HepG2 (cell line): ENCODE measurements around the gene TTC39B. TPM values are rescaled to one million over a fixed set of nuclear protein-coding genes. Genes with fewer than 3 reads are reported as not detected.

ENCODE experiments used
- AHDC1 ChIP-seq: sonication (generic); formaldehyde crosslinking; IDR thresholded peaks from 2 replicates; pipeline ENCODE4 v1.5.1; 2020; ENCODE audit warnings: mild to moderate bottlenecking, missing genetic modification reagents, borderline replicate concordance
- GATAD2A ChIP-seq: IDR thresholded peaks from 2 replicates; pipeline ENCODE4 v1.6.1; 2016
- MED1 ChIP-seq: sonication (generic); formaldehyde crosslinking; IDR thresholded peaks from 2 replicates; pipeline ENCODE4 v1.4.0; 2020; ENCODE audit warnings: missing genetic modification reagents
- NR2C2 ChIP-seq: sonication (generic); formaldehyde crosslinking; IDR thresholded peaks from 2 replicates; pipeline ENCODE4 v1.4.0; 2020; ENCODE audit warnings: missing genetic modification reagents, mild to moderate bottlenecking, moderate library complexity, borderline replicate concordance
- TCF12 ChIP-seq, 2 experiments: fragments of 450-650 bp in 1 of 2; sonication (generic) in 1 of 2; formaldehyde crosslinking in 1 of 2; IDR thresholded peaks; 2 replicates each; pipeline versions ENCODE4 v1.6.1 to v1.8.0; 2017 to 2022; ENCODE audit warnings: antibody characterized with exemption in 1 of 2, mild to moderate bottlenecking in 1 of 2, missing genetic modification reagents in 1 of 2, moderate library complexity in 1 of 2
- ZBTB3 ChIP-seq: sonication (generic); formaldehyde crosslinking; IDR thresholded peaks from 2 replicates; pipeline ENCODE4 v1.4.0; 2020; ENCODE audit warnings: low read depth, mild to moderate bottlenecking, moderate library complexity, missing genetic modification reagents, borderline replicate concordance
- ZMAT3 ChIP-seq: sonication (generic); formaldehyde crosslinking; conservative IDR thresholded peaks from 2 replicates; pipeline ENCODE4 v1.7.0; 2021; ENCODE audit warnings: missing genetic modification reagents
- ZNF292 ChIP-seq: sonication (generic); formaldehyde crosslinking; IDR thresholded peaks from 2 replicates; pipeline ENCODE4 v1.8.1; 2022; ENCODE audit warnings: mild to moderate bottlenecking, low read depth, missing genetic modification reagents, borderline replicate concordance
- ZNF557 ChIP-seq: sonication (generic); formaldehyde crosslinking; IDR thresholded peaks from 2 replicates; pipeline ENCODE4 v1.4.0; 2020; ENCODE audit warnings: missing genetic modification reagents
- ZNF737 ChIP-seq: sonication (generic); formaldehyde crosslinking; IDR thresholded peaks from 2 replicates; pipeline ENCODE4 v1.5.0; 2020; ENCODE audit warnings: missing genetic modification reagents, mild to moderate bottlenecking, borderline replicate concordance
- polyA plus RNA-seq, 8 experiments: library from polyadenylated mRNA; depleted of rRNA in 3 of 8; stranded (reverse) in 7 of 8; unstranded in 1 of 8; fragments of >200 nt; fragmentation: Illumina TruSeq in 4 of 8; extraction: Trizol in 4 of 8; gene quantifications; 2 replicates each; pipeline versions ENCODE4 v1.2.1 to v1.2.3, GENCODE V29; 2011 to 2016; ENCODE audit warnings: low read depth in 4 of 8, missing spikeins in 1 of 8, mixed read lengths in 1 of 8; ENCODE audit not compliant: insufficient read depth in 1 of 8
- total RNA-seq, 5 experiments: library from RNA; depleted of rRNA; stranded (reverse); fragments of >200 nt; fragmentation: Illumina TruSeq; extraction: Trizol; gene quantifications; 2 replicates each; pipeline ENCODE4 v1.2.3, GENCODE V29; 2016; ENCODE audit warnings: low read depth in 1 of 5
- TF ChIP-seq, protein P1 (sequence below): sonication (generic); formaldehyde crosslinking; IDR thresholded peaks from 2 replicates; pipeline ENCODE4 v1.5.0; 2020; ENCODE audit warnings: mild to moderate bottlenecking, missing genetic modification reagents, borderline replicate concordance
- TF ChIP-seq, protein P2 (sequence below): sonication (generic); formaldehyde crosslinking; IDR thresholded peaks from 2 replicates; pipeline ENCODE4 v1.4.0; 2020; ENCODE audit warnings: low read depth, mild to moderate bottlenecking, missing genetic modification reagents
- TF ChIP-seq, protein P3 (sequence below): sonication (generic); formaldehyde crosslinking; IDR thresholded peaks from 2 replicates; pipeline ENCODE4 v1.4.0; 2020; ENCODE audit warnings: missing genetic modification reagents

TTC39B gene
- total and polyA plus RNA-seq, 2 of the 13 experiments (the other 11 are each of a cell fraction or from before 2014, with no cell fraction given), result 14.3 to 19.4 TPM

DNA sequence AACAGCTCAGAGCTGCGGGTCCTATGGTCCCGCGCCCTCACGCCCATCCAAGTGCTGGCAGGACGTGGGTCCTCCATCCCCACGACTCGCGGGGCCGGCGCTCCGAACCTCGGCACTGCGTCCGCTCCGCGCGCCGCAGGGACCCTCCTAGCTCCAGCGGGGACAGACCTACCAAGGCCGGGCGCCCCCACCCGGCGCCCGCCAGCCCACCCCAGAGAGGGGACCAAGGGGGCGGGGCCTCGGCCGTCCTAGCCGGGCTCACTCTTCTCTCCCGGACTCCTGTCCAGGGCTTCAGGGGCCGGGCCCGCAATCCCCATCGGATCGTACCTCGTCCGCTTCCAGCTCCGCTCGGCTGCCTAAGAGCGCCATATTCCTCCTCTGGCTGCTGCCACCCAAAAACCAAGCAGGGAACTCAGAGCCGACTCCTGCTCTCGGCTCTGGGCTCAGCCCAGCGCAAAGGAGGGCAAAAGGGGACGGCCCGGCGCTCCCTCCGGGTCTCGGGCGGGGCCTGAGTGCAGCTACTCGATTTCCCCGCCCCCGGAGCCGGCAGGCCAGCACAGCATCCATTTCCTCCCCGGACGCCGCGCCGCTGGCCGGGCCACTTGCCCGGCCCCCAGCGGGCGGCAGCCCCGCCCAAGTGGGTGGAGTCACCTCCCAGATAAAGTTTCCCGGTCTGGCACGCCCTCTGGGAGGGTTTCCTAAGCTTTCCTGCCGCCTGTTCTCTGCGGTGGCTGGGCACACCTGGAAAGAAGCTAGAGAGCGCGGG is at the start of gene TTC39B (continued):
- no peak for TF ChIP-seq ZBTB3 (CRISPR knock-in tag)
- 0 out of 2 replicates have a peak, but pooled peaks have one; percentile 1 for TF ChIP-seq ZMAT3 (CRISPR knock-in tag)
- TF ChIP-seq AHDC1 (CRISPR knock-in tag), result peak; percentile 62; the same call in 1 of the 2 replicates
- 0 out of 2 replicates have a peak, but pooled peaks have one; percentile 5 for TF ChIP-seq GATAD2A (CRISPR knock-in tag)
- peak; percentile 29; the same call in 1 of the 2 replicates for TF ChIP-seq ZNF292 (CRISPR knock-in tag)
- TF ChIP-seq MED1, result 0 out of 2 replicates have a peak, but pooled peaks have one; percentile 12
- TF ChIP-seq ZNF557, result no peak
- peak; percentile 14; the same call in 1 of the 2 replicates for TF ChIP-seq NR2C2 (CRISPR knock-in tag)
- TF ChIP-seq ZNF737, result no peak
- TF ChIP-seq, protein P1, sequence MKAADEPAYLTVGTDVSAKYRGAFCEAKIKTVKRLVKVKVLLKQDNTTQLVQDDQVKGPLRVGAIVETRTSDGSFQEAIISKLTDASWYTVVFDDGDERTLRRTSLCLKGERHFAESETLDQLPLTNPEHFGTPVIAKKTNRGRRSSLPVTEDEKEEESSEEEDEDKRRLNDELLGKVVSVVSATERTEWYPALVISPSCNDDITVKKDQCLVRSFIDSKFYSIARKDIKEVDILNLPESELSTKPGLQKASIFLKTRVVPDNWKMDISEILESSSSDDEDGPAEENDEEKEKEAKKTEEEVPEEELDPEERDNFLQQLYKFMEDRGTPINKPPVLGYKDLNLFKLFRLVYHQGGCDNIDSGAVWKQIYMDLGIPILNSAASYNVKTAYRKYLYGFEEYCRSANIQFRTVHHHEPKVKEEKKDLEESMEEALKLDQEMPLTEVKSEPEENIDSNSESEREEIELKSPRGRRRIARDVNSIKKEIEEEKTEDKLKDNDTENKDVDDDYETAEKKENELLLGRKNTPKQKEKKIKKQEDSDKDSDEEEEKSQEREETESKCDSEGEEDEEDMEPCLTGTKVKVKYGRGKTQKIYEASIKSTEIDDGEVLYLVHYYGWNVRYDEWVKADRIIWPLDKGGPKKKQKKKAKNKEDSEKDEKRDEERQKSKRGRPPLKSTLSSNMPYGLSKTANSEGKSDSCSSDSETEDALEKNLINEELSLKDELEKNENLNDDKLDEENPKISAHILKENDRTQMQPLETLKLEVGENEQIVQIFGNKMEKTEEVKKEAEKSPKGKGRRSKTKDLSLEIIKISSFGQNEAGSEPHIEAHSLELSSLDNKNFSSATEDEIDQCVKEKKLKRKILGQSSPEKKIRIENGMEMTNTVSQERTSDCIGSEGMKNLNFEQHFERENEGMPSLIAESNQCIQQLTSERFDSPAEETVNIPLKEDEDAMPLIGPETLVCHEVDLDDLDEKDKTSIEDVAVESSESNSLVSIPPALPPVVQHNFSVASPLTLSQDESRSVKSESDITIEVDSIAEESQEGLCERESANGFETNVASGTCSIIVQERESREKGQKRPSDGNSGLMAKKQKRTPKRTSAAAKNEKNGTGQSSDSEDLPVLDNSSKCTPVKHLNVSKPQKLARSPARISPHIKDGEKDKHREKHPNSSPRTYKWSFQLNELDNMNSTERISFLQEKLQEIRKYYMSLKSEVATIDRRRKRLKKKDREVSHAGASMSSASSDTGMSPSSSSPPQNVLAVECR (CRISPR knock-in tag), result peak; percentile 67
- no peak for TF ChIP-seq TCF12 (IDR thresholded peaks at IDR 0.05)
- no peak for TF ChIP-seq TCF12 (CRISPR knock-in tag; IDR thresholded peaks at IDR 0.05)
- TF ChIP-seq, protein P2, sequence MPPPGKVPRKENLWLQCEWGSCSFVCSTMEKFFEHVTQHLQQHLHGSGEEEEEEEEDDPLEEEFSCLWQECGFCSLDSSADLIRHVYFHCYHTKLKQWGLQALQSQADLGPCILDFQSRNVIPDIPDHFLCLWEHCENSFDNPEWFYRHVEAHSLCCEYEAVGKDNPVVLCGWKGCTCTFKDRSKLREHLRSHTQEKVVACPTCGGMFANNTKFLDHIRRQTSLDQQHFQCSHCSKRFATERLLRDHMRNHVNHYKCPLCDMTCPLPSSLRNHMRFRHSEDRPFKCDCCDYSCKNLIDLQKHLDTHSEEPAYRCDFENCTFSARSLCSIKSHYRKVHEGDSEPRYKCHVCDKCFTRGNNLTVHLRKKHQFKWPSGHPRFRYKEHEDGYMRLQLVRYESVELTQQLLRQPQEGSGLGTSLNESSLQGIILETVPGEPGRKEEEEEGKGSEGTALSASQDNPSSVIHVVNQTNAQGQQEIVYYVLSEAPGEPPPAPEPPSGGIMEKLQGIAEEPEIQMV (CRISPR knock-in tag), result peak; percentile 53; the same call in 1 of the 2 replicates
- TF ChIP-seq, protein P3, sequence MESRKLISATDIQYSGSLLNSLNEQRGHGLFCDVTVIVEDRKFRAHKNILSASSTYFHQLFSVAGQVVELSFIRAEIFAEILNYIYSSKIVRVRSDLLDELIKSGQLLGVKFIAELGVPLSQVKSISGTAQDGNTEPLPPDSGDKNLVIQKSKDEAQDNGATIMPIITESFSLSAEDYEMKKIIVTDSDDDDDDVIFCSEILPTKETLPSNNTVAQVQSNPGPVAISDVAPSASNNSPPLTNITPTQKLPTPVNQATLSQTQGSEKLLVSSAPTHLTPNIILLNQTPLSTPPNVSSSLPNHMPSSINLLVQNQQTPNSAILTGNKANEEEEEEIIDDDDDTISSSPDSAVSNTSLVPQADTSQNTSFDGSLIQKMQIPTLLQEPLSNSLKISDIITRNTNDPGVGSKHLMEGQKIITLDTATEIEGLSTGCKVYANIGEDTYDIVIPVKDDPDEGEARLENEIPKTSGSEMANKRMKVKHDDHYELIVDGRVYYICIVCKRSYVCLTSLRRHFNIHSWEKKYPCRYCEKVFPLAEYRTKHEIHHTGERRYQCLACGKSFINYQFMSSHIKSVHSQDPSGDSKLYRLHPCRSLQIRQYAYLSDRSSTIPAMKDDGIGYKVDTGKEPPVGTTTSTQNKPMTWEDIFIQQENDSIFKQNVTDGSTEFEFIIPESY (CRISPR knock-in tag), result no peak; the same call in 1 of the 2 replicates
